Neuron (in vitro differentiated cells): ENCODE results near the gene AMACR.

Source experiments
- H2AFZ ChIP-seq: one replicate; pipeline ENCODE4 v1.6.1; 2013; ENCODE audit warnings: low read depth, mild to moderate bottlenecking, inconsistent platforms, low read length, moderate library complexity
- H3K27me3 ChIP-seq: one replicate; pipeline ENCODE4 v1.6.1; 2013; ENCODE audit warnings: low read length; ENCODE audit not compliant: insufficient read depth
- H3K36me3 ChIP-seq: one replicate; pipeline ENCODE4 v1.6.1; 2013; ENCODE audit warnings: low read length; ENCODE audit not compliant: insufficient read depth
- H3K4me1 ChIP-seq: one replicate; pipeline ENCODE4 v1.6.1; 2013; ENCODE audit warnings: low read length; ENCODE audit not compliant: insufficient read depth
- H3K4me3 ChIP-seq: 2 replicates; pipeline ENCODE4 v1.5.1; 2013; ENCODE audit warnings: mild to moderate bottlenecking, low read length, moderate library complexity
- H3K9me3 ChIP-seq: one replicate; pipeline ENCODE4 v1.6.1; 2013; ENCODE audit warnings: low read length

AMACR gene

DNA sequence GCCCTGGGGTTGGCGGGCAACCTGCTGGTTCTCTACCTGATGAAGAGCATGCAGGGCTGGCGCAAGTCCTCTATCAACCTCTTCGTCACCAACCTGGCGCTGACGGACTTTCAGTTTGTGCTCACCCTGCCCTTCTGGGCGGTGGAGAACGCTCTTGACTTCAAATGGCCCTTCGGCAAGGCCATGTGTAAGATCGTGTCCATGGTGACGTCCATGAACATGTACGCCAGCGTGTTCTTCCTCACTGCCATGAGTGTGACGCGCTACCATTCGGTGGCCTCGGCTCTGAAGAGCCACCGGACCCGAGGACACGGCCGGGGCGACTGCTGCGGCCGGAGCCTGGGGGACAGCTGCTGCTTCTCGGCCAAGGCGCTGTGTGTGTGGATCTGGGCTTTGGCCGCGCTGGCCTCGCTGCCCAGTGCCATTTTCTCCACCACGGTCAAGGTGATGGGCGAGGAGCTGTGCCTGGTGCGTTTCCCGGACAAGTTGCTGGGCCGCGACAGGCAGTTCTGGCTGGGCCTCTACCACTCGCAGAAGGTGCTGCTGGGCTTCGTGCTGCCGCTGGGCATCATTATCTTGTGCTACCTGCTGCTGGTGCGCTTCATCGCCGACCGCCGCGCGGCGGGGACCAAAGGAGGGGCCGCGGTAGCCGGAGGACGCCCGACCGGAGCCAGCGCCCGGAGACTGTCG lies 70.7 kb downstream of the AMACR start:
- H3K4me3 ChIP-seq: no peak overlapping the region
- no peaks in the 10 kb centered on the region for H3K36me3 ChIP-seq
- H3K9me3 ChIP-seq: no peaks in the 10 kb centered on the region
- H3K4me1 ChIP-seq: peaks cover 6% of the 10 kb centered on the region
- no peak overlapping the region for H2AFZ ChIP-seq
- peaks cover 5% of the 10 kb centered on the region for H3K27me3 ChIP-seq

DNA sequence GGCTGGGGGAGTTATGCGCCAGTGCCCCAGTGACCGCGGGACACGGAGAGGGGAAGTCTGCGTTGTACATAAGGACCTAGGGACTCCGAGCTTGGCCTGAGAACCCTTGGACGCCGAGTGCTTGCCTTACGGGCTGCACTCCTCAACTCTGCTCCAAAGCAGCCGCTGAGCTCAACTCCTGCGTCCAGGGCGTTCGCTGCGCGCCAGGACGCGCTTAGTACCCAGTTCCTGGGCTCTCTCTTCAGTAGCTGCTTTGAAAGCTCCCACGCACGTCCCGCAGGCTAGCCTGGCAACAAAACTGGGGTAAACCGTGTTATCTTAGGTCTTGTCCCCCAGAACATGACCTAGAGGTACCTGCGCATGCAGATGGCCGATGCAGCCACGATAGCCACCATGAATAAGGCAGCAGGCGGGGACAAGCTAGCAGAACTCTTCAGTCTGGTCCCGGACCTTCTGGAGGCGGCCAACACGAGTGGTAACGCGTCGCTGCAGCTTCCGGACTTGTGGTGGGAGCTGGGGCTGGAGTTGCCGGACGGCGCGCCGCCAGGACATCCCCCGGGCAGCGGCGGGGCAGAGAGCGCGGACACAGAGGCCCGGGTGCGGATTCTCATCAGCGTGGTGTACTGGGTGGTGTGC lies 71.4 kb downstream of the AMACR start, which contains the start of gene RXFP3:
Gene RXFP3 (plus strand): TSS at position 6 of the 636 bp plus-strand sequence. CDS start 355 bp downstream, at position 361.
- Histone ChIP-seq H2AFZ (peak within 1 kb of the TSS; percentile 59), H3K9me3 (no peaks in the 10 kb centered on the region), H3K27me3 (peaks cover 5% of the 10 kb centered on the region), H3K36me3 (no peaks in the 10 kb centered on the region), H3K4me1 (peaks cover 6% of the 10 kb centered on the region), H3K4me3 (peak within 1 kb of the TSS; percentile 41)
